A673 (cell line): ENCODE measurements around the gene SHISA9. TPM values are rescaled to one million over a fixed set of nuclear protein-coding genes. Genes with fewer than 3 reads are reported as not detected.

ENCODE experiments used
- BruUV-seq: library from RNA; stranded (reverse); fragments of 400-500 nt; replicated peaks from 2 replicates; lab custom pipeline; 2021; lab: Mats Ljungman, UMichigan
- CTCF ChIA-PET: fragments of 300-600 bp; sonication (Branson Sonifier 250); formaldehyde crosslinking; loops from one replicate; lab custom pipeline; 2022; ENCODE audit warnings: antibody characterized with exemption; lab: Charles Lee
- POLR2A ChIA-PET: fragments of 300-600 bp; sonication (Branson Sonifier 250); formaldehyde crosslinking; loops from one replicate; lab custom pipeline; 2022; ENCODE audit warnings: antibody characterized with exemption; ENCODE audit not compliant: low non-redundant PET; lab: Charles Lee
- DNase-seq: peaks from one replicate; pipeline ENCODE4 v3.0.0-alpha.2; 2015; ENCODE audit warnings: low spot score
- H3K27ac ChIP-seq: fragments of 200-600 bp; sonication (generic); 2 replicates; pipeline ENCODE4 v1.5.1; 2016; ENCODE audit warnings: mixed run types, low read depth, mild to moderate bottlenecking, mixed read lengths, antibody characterized with exemption, low read length; ENCODE audit not compliant: poor library complexity, severe bottlenecking
- H3K27me3 ChIP-seq: fragments of 200-600 bp; sonication (generic); replicated peaks from 2 replicates; pipeline ENCODE4 v1.6.1; 2017; ENCODE audit warnings: mixed run types, low read depth, mild to moderate bottlenecking, mixed read lengths, antibody characterized with exemption, low read length; ENCODE audit not compliant: insufficient read depth, poor library complexity
- H3K36me3 ChIP-seq: fragments of 200-600 bp; sonication (generic); 2 replicates; pipeline ENCODE4 v1.6.1; 2016; ENCODE audit warnings: mixed run types, mild to moderate bottlenecking, mixed read lengths, antibody characterized with exemption, low read length; ENCODE audit not compliant: insufficient read depth, poor library complexity, severe bottlenecking
- H3K4me1 ChIP-seq: fragments of 200-600 bp; sonication (generic); 2 replicates; pipeline ENCODE4 v1.6.1; 2017; ENCODE audit warnings: mixed run types, mild to moderate bottlenecking, mixed read lengths, antibody characterized with exemption, low read length; ENCODE audit not compliant: insufficient read depth, poor library complexity, severe bottlenecking
- H3K4me3 ChIP-seq: fragments of 200-600 bp; sonication (generic); 2 replicates; pipeline ENCODE4 v1.5.1; 2016; ENCODE audit warnings: low read depth, mixed run types, mild to moderate bottlenecking, mixed read lengths, low read length; ENCODE audit not compliant: poor library complexity, severe bottlenecking
- H3K9me3 ChIP-seq: fragments of 200-600 bp; sonication (generic); 2 replicates; pipeline ENCODE4 v1.6.1; 2016; ENCODE audit warnings: mixed run types, low read depth, mild to moderate bottlenecking, mixed read lengths, antibody characterized with exemption, low read length; ENCODE audit not compliant: poor library complexity, severe bottlenecking
- EZH2 ChIP-seq: fragments of 200-600 bp; sonication (generic); IDR thresholded peaks from 2 replicates; pipeline ENCODE4 v1.6.1; 2017; ENCODE audit warnings: borderline replicate concordance, low read depth, mild to moderate bottlenecking, mixed read lengths, antibody characterized with exemption, low read length; ENCODE audit not compliant: poor library complexity, severe bottlenecking
- intact Hi-C: fragments of 100-400 bp; cut with micrococcal nuclease; formaldehyde crosslinking; loops from one replicate; pipeline ENCODE4 v1.10.0; 2022; ENCODE audit not compliant: unreplicated experiment
- total RNA-seq: library from RNA; stranded (reverse); gene quantifications from 2 replicates; pipeline ENCODE4 v1.2.3, GENCODE V29; 2021
- TF ChIP-seq, protein P1 (sequence below): fragments of 300-800, 200-600 bp; sonication (generic); conservative IDR thresholded peaks from 2 replicates; pipeline ENCODE4 v1.5.1; 2017; ENCODE audit warnings: low read depth, mild to moderate bottlenecking, antibody characterized with exemption, low read length, moderate library complexity, mixed read lengths

SHISA9 gene
- total RNA-seq, 1 experiment from 2014 or later: not detected

DNA sequence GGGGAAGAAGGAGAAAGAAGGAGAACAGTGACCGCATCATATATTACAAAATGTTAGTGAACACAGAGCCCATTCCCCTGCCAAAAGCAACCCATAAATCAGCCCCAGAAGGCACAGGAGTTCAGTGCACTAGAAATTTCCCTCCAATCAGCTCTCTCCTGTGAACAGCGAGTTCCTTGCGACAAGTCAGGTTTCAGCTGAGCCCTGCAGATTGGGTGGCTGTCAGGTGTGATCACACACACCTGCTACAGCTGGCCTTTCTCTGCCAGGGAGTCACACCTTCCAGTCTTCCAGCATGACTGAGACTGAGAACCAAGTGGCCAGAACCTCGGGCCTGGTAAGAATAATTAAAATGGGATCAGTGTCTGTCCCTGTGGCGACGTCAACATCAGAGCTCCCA, 60.2 kb downstream of the SHISA9 start:
- no peak for TF ChIP-seq EZH2
- TF ChIP-seq, protein P1, sequence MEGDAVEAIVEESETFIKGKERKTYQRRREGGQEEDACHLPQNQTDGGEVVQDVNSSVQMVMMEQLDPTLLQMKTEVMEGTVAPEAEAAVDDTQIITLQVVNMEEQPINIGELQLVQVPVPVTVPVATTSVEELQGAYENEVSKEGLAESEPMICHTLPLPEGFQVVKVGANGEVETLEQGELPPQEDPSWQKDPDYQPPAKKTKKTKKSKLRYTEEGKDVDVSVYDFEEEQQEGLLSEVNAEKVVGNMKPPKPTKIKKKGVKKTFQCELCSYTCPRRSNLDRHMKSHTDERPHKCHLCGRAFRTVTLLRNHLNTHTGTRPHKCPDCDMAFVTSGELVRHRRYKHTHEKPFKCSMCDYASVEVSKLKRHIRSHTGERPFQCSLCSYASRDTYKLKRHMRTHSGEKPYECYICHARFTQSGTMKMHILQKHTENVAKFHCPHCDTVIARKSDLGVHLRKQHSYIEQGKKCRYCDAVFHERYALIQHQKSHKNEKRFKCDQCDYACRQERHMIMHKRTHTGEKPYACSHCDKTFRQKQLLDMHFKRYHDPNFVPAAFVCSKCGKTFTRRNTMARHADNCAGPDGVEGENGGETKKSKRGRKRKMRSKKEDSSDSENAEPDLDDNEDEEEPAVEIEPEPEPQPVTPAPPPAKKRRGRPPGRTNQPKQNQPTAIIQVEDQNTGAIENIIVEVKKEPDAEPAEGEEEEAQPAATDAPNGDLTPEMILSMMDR: no peak
- Histone ChIP-seq H3K36me3 (no peaks in the 10 kb centered on the region), H3K27me3 (no peaks in the 10 kb centered on the region), H3K27ac (no peak overlapping the region), H3K4me1 (no peaks in the 10 kb centered on the region), H3K9me3 (peaks cover 16% of the 10 kb centered on the region), H3K4me3 (no peak overlapping the region)
- DNase-seq: no peak
- ChIA-PET CTCF (no interaction called here), POLR2A (no interaction called here)
- BruUV-seq: no TSS peak
- intact Hi-C loops: no loop called here

DNA sequence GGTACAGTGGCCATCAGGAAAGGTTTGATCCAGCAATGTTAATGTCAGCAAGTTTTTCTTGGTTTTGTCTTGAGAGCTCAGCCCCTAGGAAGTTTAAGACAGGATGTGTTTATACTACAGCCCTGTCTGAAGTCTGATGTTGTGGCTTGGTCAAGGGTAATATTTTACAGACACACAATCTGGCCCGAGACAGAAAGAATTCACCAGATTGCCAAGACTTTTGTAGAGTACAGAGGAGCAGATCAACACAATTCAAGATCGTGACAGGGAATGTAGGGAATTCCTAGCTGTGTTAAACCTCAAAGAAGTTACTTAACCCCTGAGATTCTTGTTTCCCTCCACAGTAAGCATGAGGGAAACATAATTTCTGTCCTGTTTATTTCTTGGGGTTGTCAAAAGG, 63.1 kb downstream of the SHISA9 start:
- TF ChIP-seq EZH2: no peak
- TF ChIP-seq, protein P1: no peak
- Histone ChIP-seq H3K9me3 (peaks cover 12% of the 10 kb centered on the region), H3K36me3 (no peaks in the 10 kb centered on the region), H3K27me3 (no peaks in the 10 kb centered on the region), H3K4me1 (no peaks in the 10 kb centered on the region), H3K4me3 (no peak overlapping the region), H3K27ac (no peak overlapping the region)
- POLR2A ChIA-PET: no interaction called here
- intact Hi-C loops: no loop called here
- CTCF ChIA-PET: interaction anchor here (0.6 kb wide), 1 partner anchor 496 kb away, joined by 5 read pairs; no protein-coding TSS in a partner anchor
- no peak for DNase-seq
- no TSS peak for BruUV-seq

- TF ChIP-seq, protein P1: no peak
- no peak for TF ChIP-seq EZH2
- no peak for DNase-seq
- Histone ChIP-seq H3K4me3 (no peak overlapping the region), H3K36me3 (no peaks in the 10 kb centered on the region), H3K9me3 (peaks cover 12% of the 10 kb centered on the region), H3K4me1 (no peaks in the 10 kb centered on the region), H3K27me3 (no peaks in the 10 kb centered on the region), H3K27ac (no peak overlapping the region)
- intact Hi-C loops: no loop called here
- CTCF ChIA-PET: no interaction called here
- no TSS peak for BruUV-seq
- POLR2A ChIA-PET: no interaction called here
These were observed 63.9 kb downstream of the SHISA9 start for GRCh38 chr16:12965274-12965804.
